Activated gamma-delta T cell treated with anti-CD3 and anti-CD28 coated beads, Interleukin-2, amount 50 U/mL, for 16 hours (primary cell): ENCODE results near the gene MINDY4B.
"Not testable (repeated sequence)": the region's sequence is repeated elsewhere in the genome, so short reads cannot be mapped to it uniquely, and the experiment has no call there.

ENCODE experiments used
- DNase-seq: peaks from one replicate; pipeline ENCODE4 v3.0.0-alpha.2; 2020; ENCODE audit warnings: low read depth

MINDY4B gene

GRCh38 chr3:150898046-150898754 lies 7.0 kb downstream of the MINDY4B start:
- DNase-seq = no peak

- no peak for DNase-seq
Observed at GRCh38 chr3:150897592-150897991, 7.6 kb downstream of the MINDY4B start.

GRCh38 chr3:150890831-150891230 lies 14.4 kb downstream of the MINDY4B start:
- DNase-seq = no peak

- no peak for DNase-seq
Observed at GRCh38 chr3:150890295-150890694, 14.9 kb downstream of the MINDY4B start.

- no peak for DNase-seq
Observed at GRCh38 chr3:150889106-150889505, 16.1 kb downstream of the MINDY4B start.

GRCh38 chr3:150887031-150887430 lies 18.2 kb downstream of the MINDY4B start:
- DNase-seq = no peak

GRCh38 chr3:150885535-150885934 lies 19.7 kb downstream of the MINDY4B start:
- DNase-seq = no peak

GRCh38 chr3:150878996-150879575 lies 26.2 kb downstream of the MINDY4B start:
- DNase-seq = no peak

- DNase-seq = no peak
Observed at GRCh38 chr3:150878290-150878689, 26.9 kb downstream of the MINDY4B start.

GRCh38 chr3:150877303-150877702 lies 27.9 kb downstream of the MINDY4B start:
- no peak for DNase-seq

- DNase-seq = no peak
Observed at GRCh38 chr3:150876611-150877265, 28.5 kb downstream of the MINDY4B start.

- DNase-seq = no peak
Observed at GRCh38 chr3:150875548-150875947, 29.7 kb downstream of the MINDY4B start.

- DNase-seq = no peak
Observed at GRCh38 chr3:150874666-150875219, 30.5 kb downstream of the MINDY4B start.

- DNase-seq = no peak
Observed at GRCh38 chr3:150871192-150871591, 34.0 kb downstream of the MINDY4B start.

- DNase-seq = no peak
Observed at GRCh38 chr3:150870406-150870805, 34.8 kb downstream of the MINDY4B start.

- no peak for DNase-seq
Observed at GRCh38 chr3:150868282-150868681, 37.0 kb downstream of the MINDY4B start.

GRCh38 chr3:150867434-150867833 lies 37.8 kb downstream of the MINDY4B start:
- DNase-seq = no peak

- DNase-seq = not testable (repeated sequence)
Observed at GRCh38 chr3:150863921-150864320, 41.3 kb downstream of the MINDY4B start.

- DNase-seq = no peak
Observed at GRCh38 chr3:150861851-150862250, 43.4 kb downstream of the MINDY4B start.

- not testable (repeated sequence) for DNase-seq
Observed at GRCh38 chr3:150857936-150858335, 47.3 kb downstream of the MINDY4B start.

GRCh38 chr3:150850191-150850590 lies 55.0 kb downstream of the MINDY4B start:
- DNase-seq = no peak

- no peak for DNase-seq
Observed at GRCh38 chr3:150848864-150849263, 56.4 kb downstream of the MINDY4B start.

- no peak for DNase-seq
Observed at GRCh38 chr3:150847433-150847832, 57.8 kb downstream of the MINDY4B start.
